ENCODE results near the gene PYGM.
"Not testable (repeated sequence)": the region's sequence is repeated elsewhere in the genome, so short reads cannot be mapped to it uniquely, and the experiment has no call there.

PYGM gene

DNA sequence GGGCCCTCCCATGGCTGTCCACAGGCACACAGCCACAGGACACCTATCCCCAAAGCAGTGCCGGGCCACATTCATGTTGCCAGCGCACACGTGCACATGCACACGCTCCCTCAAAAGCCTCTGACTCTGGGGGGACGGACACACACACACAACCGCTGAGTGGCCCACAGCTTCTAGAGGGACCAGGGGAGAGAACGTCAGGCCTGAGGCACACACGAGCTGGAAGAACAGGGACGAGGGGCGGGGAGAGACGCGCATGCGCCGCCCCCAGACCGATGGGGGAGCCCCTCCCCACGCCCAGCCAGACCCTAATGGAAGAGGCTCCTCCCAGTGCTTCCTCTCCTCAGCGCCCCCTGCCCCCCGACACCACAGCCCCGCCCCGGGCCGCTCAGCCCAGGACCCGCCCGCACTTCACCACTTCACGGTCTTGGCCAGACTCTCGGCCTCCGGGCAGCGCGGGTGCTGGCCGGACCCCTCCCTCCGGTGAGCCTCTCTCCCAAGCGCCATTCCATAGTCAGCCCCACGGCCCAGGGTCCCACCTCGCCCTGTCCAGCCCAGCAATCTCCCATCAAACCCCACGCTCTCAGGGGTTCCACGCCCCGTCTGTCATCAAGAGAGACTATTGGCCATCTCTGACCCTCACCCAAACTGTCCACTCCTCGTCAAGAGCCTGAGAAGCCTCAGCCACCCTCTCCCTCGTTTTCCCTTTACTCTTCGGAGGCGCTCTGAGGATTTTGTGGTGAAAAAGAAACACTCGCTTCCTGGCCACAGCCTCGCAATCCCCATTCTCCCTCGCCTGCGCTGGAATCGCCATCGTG is 48.4 kb downstream of the PYGM start:
- no peaks in the 10 kb centered on the region for H3K9me3 ChIP-seq
- no peak overlapping the region for H3K27ac ChIP-seq
- peaks cover 91% of the 10 kb centered on the region for H3K27me3 ChIP-seq
- H3K4me1 ChIP-seq (ENCODE audit: control insufficient read depth in 1 of 2, insufficient read depth in 1 of 2, low read depth in 1 of 2, low read length in 1 of 2), result peaks cover 8 to 14% of the 10 kb centered on the region in 2 experiments
- H3K4me3 ChIP-seq (ENCODE audit: low read depth in 1 of 2, low read length in 1 of 2), result no peak overlapping the region
- no peaks in the 10 kb centered on the region for H3K36me3 ChIP-seq
- TF ChIP-seq, protein P1, sequence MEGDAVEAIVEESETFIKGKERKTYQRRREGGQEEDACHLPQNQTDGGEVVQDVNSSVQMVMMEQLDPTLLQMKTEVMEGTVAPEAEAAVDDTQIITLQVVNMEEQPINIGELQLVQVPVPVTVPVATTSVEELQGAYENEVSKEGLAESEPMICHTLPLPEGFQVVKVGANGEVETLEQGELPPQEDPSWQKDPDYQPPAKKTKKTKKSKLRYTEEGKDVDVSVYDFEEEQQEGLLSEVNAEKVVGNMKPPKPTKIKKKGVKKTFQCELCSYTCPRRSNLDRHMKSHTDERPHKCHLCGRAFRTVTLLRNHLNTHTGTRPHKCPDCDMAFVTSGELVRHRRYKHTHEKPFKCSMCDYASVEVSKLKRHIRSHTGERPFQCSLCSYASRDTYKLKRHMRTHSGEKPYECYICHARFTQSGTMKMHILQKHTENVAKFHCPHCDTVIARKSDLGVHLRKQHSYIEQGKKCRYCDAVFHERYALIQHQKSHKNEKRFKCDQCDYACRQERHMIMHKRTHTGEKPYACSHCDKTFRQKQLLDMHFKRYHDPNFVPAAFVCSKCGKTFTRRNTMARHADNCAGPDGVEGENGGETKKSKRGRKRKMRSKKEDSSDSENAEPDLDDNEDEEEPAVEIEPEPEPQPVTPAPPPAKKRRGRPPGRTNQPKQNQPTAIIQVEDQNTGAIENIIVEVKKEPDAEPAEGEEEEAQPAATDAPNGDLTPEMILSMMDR (IDR thresholded peaks at IDR 0.05), result no peak

DNA sequence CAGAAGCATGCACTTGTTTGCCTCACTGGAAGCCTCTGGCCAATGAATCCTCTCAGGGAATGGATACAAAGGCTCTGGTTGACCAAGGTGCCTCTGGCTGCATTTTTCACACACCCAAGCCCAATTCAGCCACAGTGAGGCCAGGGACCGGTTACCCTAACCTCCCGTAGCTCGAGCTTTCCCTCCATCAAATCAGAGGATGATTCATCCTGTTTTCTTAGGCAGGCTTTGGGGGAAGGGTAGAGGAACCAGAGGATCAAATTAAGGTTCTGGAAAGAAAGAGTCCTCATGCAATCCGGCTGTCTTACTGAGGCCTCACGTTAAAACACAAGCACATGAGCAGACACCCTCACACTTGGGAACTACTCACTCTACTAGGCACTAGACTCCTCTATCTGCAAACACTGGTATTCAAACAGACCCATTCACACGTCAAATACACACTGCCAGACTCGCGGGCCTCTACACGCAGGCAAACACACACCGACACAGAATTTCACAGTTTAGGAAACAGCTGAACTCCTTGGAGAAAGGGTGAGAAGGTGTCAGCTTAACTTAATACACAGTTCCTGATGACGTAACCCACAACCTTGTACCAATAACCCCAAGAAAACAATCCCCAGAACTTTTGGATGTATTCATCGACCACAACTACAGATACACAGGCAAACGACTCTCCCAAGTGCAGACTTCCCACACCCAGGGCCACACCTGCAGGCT is 49.2 kb downstream of the PYGM start:
- H3K9me3 ChIP-seq, result no peaks in the 10 kb centered on the region
- peaks cover 86% of the 10 kb centered on the region for H3K27me3 ChIP-seq
- no peak overlapping the region for H3K27ac ChIP-seq
- peaks cover 8 to 14% of the 10 kb centered on the region in 2 experiments for H3K4me1 ChIP-seq (ENCODE audit: control insufficient read depth in 1 of 2, insufficient read depth in 1 of 2, low read depth in 1 of 2, low read length in 1 of 2)
- no peaks in the 10 kb centered on the region for H3K36me3 ChIP-seq
- TF ChIP-seq, protein P1 (IDR thresholded peaks at IDR 0.05), result no peak
- H3K4me3 ChIP-seq (ENCODE audit: low read depth in 1 of 2, low read length in 1 of 2), result no peak overlapping the region

DNA sequence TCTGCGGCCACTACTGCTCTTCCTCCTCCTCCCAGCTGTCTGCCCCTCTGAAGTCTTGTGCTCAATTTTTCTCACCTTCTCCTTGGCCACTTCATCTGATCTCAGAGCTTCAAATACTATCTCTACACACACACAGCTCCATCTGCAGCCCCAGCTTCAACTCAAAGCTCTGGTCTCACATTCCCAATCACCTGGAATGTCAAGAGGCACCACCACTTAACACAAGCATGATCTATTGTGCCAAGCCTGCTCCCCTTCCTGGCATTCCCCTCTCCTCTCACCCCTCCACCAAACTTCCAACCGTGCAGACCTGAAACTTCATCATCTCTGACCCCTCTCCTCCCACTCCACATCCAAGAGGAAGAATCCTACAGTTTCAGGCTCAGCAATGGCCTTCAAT is 54.3 kb downstream of the PYGM start:
- Histone ChIP-seq H3K27ac (no peak overlapping the region), H3K27me3 (peaks cover 66% of the 10 kb centered on the region), H3K4me3 (ENCODE audit: low read depth in 1 of 2, low read length in 1 of 2) (no peak overlapping the region), H3K36me3 (no peaks in the 10 kb centered on the region), H3K9me3 (no peaks in the 10 kb centered on the region), H3K4me1 (ENCODE audit: control insufficient read depth in 1 of 2, insufficient read depth in 1 of 2, low read depth in 1 of 2, low read length in 1 of 2) (no peaks in the 10 kb centered on the region)
- TF ChIP-seq, protein P1 (IDR thresholded peaks at IDR 0.05), result no peak

DNA sequence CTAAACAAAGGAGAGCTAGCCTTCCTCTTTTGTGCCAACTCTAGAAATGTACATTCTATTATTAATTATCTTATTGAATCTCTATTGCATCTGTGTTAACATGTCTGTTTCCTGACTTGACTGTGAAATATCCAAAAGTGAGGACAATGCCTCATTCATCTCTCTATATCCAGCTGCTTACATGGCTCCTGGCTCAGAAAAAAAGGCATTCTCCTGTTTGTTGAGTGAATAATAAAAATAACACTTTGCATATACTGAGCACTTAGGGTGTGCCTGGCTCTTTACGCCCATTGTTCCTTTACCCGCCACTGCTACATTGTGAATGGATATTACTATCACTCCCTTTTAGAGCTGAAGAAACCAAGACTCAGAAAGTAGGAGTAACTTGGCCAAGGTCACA is 56.7 kb downstream of the PYGM start:
- Histone ChIP-seq H3K9me3 (no peaks in the 10 kb centered on the region), H3K27ac (no peak overlapping the region), H3K27me3 (peaks cover 41% of the 10 kb centered on the region), H3K4me1 (ENCODE audit: control insufficient read depth in 1 of 2, insufficient read depth in 1 of 2, low read depth in 1 of 2, low read length in 1 of 2) (no peaks in the 10 kb centered on the region), H3K36me3 (no peaks in the 10 kb centered on the region), H3K4me3 (ENCODE audit: low read depth in 1 of 2, low read length in 1 of 2) (no peak overlapping the region)
- TF ChIP-seq, protein P1 (IDR thresholded peaks at IDR 0.05), result no peak

DNA sequence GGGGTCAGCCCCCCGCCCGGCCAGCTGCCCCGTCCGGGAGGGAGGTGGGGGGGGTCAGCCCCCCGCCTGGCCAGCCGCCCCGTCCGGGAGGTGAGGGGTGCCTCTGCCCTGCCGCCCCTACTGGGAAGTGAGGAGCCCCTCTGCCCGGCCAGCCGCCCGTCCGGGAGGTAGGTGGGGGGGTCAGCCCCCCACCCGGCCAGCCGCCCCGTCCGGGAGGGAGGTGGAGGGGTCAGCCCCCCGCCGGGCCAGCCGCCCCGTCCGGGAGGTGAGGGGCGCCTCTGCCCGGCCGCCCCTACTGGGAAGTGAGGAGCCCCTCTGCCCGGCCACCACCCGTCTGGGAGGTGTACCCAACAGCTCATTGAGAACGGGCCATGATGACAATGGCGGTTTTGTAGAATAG is 57.8 kb downstream of the PYGM start:
- H3K4me1 ChIP-seq (ENCODE audit: control insufficient read depth in 1 of 2, insufficient read depth in 1 of 2, low read depth in 1 of 2, low read length in 1 of 2); H3K36me3 ChIP-seq; H3K9me3 ChIP-seq; H3K27ac ChIP-seq; H3K4me3 ChIP-seq (ENCODE audit: low read depth in 1 of 2, low read length in 1 of 2): not testable (repeated sequence)
- peaks cover 33% of the 10 kb centered on the region for H3K27me3 ChIP-seq

DNA sequence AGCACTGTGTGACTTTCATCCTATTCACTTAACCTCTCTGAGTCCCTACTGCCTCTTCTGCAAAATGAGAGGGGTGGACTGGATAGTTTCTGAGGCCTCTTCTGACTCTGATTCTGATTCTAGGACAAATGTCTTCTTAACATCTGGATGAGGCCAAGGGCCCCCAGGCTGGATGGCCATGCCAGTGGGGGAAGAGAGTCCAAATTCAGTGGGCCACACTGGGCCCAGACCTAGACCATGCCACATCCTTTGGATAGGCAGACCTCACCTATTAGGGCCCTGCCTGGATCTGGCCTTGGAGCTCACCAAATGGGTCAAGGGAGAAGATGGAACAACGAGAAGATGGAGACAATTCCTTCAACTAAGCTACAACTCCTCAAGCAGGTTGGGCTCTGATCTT is 61.3 kb downstream of the PYGM start:
- no peak overlapping the region for H3K27ac ChIP-seq
- H3K9me3 ChIP-seq, result no peaks in the 10 kb centered on the region
- peaks cover 26% of the 10 kb centered on the region for H3K27me3 ChIP-seq
- H3K4me1 ChIP-seq (ENCODE audit: control insufficient read depth in 1 of 2, insufficient read depth in 1 of 2, low read depth in 1 of 2, low read length in 1 of 2), result no peaks in the 10 kb centered on the region
- H3K36me3 ChIP-seq, result no peaks in the 10 kb centered on the region
- no peak overlapping the region for H3K4me3 ChIP-seq (ENCODE audit: low read depth in 1 of 2, low read length in 1 of 2)
- TF ChIP-seq, protein P1 (IDR thresholded peaks at IDR 0.05), result no peak

Measured in neutrophil (primary cell).